Hematopoietic multipotent progenitor cell (in vitro differentiated cells): Measurements from ENCODE around the gene GREB1L. TPM values are rescaled to one million over a fixed set of nuclear protein-coding genes. Genes with fewer than 3 reads are reported as not detected.

Source experiments
- DNase-seq, 3 donors: peaks; one replicate each; pipeline ENCODE4 v3.0.0-alpha.2; 2011 to 2015; ENCODE audit warnings: low read depth in 2 of 3, low spot score in 2 of 3
- total RNA-seq: library from RNA; depleted of rRNA; stranded (reverse); fragments of >200 nt; gene quantifications from one replicate; pipeline ENCODE4 v1.2.3, GENCODE V29; 2012

The GREB1L gene
- total RNA-seq, 1 donor = not detected

DNA sequence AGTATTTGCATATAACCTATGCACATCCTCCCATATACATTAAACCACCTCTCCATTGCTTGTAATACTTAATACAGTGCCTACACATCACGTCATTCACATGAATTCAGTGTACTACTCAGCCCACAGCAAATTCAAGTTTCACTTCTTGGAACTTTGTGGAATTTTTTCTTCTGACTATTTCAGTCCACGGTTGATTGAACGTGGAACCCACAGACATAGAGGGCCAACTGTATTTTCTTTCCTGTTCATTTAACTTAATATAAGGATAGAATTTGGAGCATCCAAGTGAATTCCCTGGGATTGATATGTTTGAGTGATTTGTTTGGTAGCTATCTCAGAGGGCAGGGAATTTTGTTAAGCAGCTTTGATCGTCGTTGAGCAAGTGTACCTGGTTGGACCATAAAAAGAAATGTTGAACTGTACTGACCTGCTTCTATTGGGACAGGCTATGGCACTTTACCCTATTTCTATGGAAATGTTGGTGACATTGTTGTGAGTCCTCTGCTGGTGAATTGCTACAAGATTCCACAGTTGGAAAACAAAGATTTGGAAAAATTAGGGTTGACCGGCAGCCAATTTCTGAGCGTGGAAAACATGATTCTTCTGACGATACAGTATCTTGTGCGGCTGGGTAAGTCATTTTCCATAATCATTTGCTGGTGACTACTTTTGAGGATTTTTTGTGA, 201.9 kb downstream of the GREB1L start:
- DNase-seq = no peak

DNA sequence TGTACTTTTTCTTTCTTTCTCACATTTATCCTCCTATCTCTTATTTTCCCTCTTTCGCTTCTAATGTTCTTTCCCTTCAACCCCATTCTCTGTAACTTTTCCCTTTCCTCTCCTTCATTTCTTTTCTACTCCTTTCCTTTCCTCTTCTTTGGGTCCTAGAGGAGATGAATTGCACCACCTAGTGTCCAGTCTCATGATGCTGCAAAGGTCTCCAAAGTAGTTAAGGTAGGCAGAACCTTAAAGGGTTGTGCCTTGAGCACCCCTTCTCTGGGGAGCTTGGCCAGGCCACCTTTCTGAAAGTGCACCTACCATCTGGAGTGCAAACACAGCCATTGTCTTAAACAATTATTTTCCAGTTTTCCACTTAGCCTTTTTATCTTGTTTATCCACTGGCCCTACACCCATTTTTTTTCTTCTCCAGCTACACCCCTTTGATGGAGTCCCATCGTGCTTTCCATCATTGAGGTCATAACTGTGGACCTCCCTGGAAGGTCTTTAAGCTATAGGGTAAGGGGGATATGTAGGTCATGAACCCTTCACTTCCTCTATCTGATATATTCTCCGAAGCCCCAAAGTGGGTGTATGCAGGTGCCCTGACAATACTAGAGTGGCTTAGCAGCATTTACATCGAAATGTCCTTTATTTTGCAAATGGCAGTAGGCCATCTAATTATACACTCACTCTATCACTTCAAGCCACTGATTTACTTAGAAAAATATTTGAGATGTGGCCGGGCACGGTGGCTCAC, 202.6 kb downstream of the GREB1L start:
- peak in 2 of 3 donors; percentile 15 to 54 for DNase-seq

DNA sequence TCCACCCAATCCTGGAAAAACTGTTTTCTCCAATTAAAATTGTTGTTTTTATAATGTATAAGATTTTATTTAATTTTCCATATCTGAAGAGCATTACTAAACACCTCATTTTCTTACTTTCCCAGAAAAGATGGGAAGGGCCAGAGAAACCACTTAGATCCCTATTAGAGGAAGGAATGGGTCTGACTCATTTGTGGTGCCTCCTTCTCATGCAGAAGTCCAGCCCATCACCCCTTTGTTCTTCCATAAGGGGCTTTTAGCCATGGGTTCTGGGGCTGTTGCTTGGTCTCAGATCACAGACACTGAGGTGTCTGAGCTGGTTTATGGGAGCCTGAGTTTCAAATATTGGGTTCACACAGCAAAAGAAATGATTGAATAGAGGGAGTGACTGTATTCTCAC, 206.3 kb downstream of the GREB1L start:
- no peak for DNase-seq

DNA sequence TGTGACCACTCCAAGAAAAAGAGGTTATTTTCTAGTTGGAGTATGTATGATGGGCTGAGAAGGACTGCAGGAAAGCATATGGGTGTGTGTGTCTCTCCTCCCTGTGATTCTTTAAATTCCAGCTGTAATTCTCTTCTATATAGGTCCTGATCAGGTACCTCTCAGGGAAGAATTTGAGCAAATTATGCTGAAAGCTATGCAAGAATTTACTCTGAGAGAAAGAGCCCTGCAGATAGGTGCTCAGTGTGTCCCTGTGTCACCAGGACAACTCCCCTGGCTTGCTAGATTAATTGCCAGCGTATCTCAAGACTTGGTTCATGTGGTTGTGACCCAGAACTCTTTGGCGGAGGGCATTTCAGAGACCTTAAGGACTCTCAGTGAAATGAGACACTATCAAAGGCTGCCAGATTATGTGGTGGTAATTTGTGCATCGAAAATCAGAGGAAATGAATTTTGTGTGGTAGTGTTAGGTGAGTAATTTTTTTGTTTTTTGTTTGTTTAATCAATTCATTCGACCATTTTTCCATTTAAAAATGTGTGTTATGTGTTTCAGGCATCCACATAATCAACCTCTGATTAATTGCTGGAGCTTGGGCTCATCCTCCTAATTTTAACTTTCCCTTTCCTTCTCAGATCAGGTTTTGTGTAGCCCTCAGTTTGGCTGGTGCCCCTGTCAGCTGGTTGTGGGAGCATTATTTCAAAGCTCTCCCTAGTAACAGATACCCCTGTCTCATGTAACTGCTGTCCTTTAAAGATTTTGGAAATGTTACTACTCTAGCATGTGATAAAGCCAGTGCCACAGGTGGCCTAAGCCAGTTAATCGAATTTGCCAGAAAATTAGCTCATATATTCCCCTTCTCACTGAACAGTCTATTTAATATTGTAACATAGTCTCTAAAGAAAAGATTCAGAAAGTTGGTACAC, 207.6 kb downstream of the GREB1L start:
- DNase-seq = no peak

DNA sequence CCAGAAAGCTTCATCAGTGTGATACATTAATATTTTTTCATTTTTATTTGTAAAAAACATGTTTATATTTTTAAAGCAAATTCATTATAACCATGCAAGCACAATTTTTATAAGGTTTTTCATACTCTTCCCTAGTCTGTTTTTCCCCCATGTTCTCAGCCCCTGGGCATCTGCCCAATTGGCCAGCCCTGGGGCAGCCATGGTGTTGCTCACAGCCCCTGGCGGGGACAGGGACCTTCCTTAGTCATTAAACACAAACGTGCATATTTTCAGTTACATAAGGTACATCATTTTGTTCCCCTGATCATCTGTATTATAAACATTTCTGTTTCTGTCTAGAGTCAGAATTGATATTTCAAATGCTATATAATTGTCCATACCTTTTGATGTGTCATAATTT, 208.5 kb downstream of the GREB1L start:
- DNase-seq = no peak

DNA sequence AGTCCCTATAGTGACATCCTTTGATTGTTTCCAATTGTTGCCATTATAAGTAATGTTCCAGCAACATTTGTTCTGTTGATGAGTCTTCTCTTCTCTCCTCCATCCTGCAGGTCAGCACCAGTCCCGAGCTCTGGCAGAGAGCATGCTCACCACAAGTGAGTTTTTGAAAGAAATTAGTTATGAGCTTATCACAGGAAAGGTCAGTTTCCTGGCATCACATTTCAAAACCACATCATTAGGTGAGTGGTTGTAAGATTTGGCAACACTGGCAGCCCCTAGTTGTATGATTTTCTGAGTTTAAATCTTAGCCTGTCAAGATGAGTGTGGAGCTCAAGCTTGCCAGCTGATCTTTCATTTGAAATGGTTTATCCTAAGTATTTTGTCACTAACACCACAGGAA, 208.9 kb downstream of the GREB1L start:
- no peak for DNase-seq

DNA sequence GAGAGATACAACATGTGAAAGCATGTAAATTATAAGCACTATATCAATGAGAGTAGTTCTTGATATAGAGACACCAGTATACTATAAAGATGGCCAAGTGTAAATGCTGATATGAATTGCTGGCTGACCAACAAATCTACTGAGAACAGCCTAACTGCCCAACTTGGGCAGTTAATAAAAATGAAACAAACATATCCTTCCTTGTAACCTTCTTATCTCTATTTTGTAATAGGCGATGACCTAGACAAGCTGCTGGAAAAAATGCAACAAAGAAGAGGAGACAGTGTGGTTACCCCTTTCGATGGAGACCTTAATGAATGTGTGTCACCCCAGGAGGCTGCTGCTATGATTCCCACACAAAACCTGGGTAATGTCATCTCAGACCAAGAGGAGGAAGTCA, 209.8 kb downstream of the GREB1L start:
- no peak for DNase-seq

DNA sequence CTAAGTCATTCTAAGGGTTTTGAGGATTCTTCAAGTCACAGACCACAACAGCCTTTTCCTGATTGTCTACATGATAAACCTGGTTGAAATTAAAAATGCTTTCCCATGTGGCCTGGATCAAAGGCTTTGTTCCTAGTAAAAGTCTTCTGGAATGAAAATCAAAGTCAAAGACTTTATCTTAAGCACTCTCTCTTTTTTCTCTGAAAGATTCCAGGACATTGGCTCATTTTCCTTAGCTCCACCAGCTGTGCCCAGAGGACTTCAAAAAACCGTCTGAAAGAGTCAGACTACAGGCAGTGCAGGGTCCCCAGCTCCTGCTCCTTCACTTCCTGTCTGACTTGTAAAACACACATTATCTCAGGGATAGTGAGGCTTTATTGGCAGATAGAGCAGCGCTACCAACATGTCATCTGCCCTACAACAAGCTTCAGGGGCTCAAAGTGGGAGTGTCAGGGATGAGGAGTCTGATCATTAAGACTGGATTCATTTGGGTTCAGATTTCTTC, 210.3 kb downstream of the GREB1L start:
- no peak for DNase-seq

DNA sequence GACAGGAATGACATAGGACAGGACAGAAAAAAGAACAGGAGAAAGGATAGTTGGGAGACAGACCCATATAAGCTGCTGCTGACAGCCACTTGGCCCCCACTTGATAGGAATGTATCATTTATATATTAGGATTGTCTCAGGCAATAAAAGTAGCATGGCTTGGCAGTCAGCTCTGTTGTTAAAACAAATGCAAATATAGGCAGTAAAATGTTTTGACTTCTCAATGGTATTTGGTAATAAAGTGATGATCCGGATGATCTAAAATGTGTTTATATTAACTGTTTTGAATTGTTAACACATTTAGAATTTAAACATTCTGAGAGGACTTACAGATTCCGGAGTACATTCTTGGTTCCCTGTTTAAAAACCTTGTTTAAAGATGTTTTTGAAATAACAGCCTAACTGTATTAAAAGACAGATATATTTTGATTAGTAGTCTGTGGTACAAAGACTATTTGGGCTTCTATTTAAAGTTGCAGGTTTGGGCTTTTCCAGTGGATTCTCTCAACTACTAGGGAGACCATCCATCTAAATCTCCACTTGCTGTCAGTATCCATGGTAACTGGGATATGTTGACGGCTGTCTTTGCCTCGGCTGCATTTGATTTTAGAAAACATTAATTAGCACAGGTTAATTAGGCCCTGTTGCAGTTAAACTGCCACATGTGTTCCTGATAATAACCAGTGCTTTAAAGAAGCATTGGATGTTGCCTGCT, 210.9 kb downstream of the GREB1L start:
- no peak for DNase-seq

DNA sequence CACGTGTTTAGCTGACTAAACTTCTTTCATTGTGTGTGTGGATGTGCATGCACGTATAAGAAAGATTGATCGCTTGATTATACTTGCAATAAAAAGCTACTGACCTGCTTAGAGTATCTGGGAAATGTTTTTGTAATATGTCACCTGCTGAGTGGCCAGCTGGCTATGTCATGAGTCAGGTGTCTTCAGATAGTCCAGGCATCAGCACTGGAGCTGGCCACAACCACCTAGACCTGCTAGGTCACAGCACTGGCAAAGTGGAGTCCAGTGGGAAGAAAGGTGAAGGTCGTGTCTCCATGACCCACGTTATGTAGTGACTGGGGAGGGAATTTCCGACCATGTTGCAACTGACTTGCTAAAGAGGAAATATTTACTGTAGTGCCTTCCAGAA, 211.5 kb downstream of the GREB1L start:
- DNase-seq = no peak

DNA sequence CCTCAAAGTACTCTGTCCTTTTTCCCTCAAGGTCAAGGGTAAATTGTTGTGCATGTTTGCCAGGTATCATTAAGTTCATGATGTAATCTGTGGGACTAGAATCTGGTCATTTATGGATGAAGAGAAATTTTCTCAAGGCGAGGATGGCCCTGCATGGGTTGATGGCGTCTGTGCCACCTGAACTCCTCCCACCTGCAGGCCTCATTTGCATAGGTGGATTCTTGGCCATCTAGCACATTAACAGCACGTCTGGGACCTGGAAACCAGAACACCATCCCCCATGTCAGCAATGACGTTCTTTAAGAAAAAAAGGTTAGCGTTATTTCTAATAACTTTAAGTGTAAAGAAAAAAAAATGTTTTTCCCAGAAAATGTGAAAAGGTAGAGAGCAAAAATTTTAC, 212.7 kb downstream of the GREB1L start:
- no peak for DNase-seq

DNA sequence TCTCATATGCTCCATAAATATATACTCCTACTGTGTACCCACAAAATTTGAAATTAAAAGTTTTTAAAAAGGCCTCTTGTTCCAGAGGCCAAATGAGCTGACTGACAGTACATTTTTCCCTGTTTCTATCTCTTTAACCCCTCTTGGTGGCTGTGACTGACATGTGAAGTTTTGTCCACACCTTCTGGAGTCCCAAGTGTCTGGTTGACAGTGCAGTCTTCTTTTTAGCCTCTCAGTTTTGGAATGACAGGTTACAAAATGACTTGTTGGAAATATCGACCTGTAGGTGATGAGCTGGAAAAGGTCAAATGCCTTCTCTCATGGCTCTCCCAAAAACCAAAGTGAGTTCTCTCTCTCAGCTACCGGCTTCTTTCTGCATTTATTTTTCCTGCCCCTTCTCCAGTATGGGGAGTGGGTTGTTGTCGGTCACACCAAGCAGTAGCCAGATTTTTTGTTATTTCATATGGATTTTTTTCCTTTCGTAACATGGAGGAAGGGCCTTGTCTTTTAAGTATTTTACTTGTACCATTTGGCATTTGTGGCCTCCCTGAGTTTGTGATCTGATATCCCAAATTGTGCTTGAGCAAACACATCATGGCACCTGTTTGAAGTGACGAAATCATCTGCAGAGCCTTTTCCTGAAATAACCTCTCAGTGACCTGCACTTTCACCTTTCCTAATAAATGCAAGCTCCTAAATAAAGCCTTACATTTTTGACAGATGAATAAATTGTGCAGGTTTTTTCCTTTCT, 214.6 kb downstream of the GREB1L start:
- no peak for DNase-seq

DNA sequence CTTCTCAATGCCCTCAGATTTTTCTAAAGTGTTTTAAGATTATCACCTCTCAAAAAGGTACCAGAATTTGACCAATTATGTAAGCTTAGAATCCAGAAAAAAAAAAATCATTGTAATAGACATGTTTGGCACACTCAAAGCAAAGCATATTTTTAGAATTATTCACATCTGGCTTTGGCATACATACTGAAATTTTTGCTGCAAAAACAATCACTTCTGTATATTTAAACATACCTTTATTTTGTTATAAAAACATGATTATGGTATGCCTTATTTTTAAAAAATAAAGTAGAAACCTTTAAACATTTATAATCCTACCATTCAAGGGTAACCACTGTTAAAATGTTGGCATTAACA, 215.1 kb downstream of the GREB1L start:
- no peak for DNase-seq

DNA sequence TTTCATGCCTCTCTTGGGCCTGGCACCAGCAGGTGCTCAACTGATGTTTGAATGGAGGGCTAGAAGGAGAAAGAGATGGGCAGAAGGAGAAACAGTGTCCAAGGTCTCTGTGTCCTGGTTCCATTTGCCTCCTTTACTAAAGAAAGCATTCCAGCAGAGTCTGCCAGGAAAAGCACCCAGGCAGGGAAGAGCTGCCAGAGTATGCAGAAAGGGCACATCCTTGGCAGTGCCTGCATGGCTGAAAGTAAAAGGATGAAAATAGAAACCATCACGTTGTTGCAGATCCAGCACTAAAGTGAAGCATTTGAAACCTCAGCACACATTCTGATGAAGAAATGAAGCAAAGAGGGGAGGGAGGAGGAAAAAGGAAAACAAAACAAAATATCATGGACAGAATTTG, 216.3 kb downstream of the GREB1L start:
- DNase-seq = no peak

DNA sequence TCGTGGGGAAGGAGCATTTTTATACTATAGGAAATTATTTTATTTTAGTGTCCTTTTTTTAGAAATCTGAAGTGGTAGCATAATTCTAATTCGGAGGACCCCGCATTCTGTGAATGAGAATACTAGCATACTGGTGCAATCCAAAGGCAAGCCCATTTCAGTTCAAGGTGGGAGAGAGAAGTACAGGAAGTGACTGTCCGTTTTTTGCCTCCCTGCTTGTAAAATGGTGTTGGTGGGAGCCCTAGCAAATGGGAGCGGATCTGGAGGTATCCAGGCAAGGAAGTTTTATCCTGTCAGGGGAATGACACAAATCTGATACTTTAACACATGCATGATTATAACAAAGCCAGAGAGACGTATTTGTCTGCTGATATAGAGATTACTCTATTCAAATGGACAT, 216.8 kb downstream of the GREB1L start:
- DNase-seq = no peak

DNA sequence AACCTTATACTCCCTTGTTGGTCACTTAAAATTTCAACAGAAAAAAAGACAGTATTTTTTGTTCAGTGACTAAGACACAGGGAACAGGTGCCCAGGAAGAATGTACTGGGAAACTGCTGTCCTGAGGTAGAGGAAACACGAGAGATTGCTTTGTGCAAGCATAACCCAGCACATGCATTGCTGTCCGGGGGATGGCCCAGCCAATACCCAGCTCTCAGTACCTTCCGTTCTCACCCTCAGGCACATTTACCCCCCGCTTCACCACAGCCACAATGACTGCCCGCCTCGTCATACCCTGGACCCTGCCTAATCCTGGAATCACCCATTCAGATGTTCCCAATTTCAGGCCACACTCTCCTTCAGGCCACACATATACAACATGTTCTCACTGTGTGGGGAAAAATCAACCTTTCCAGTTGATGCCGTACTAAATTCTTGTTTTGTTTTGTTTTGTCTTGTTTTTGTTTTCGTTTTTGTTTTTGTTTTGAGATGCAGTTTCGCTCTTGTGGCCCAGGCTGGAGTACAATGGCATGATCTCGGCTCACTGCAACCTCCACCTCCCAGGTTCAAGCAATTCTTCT, 217.8 kb downstream of the GREB1L start:
- no peak for DNase-seq

DNA sequence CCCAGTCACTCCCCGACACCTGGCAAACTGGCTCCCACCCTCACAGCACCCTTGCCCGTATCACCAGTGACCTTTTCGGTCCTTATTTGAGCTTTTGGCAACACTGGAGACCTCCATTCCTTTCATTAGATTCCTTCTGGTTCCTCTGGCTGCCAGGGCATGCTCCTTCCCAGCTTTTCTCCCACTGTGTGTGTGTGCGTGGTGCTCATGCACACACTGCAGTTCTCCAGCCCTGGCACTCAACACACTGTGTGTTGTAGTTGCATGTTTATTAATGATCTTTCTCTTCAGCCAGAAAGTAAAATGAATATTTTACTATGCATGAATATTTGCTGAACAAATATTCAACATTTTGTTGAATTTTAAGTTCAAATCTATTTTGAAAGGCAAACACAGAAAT, 219.4 kb downstream of the GREB1L start:
- no peak for DNase-seq

DNA sequence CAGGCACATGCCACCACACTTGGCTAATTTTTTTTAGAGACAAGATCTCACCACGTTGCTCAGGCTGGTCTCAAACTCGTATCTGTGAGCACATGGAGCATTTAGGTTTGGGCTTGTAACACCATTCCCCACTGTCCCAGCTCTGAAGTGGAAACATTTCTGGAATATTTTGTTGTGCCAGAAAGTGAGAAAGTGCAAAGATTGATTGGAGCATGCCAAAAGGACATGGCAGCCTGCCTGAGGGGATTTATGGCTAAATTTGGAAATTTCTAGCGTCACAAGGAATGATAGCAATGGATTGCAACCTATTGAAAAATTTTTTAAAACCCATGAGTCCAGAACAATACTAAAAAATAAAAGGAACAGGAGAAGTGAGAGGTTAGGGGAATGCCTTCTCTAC, 221.7 kb downstream of the GREB1L start:
- no peak for DNase-seq

DNA sequence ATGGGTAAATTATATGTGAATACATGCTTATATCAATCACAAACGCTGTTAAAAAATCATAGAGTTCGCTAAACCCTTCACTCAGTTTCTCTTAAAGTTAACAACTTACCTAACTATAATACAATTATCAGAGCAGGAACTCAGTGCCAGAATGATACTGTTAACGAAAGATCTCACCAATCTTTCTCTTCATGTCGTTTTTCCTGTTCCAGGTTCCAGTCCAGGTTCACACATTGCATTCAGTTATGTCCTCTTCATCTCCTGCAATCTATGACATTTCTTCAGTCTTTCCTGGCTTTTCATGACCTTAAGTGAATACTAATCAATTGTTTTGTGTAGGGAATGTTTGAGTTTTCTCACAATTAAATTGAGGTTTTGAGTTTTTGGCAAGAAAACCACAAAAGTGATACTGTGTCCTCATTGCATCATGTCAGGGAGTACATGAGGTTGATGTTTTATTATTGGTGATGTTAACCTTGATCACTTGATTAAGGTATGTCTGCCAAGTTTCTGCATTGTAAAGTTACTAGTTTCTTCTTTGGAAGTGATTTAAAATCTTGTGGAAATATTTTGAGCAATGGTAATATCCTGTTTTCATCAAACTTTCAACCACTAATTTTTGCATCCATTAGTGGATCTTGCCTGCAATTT, 226.6 kb downstream of the GREB1L start:
- no peak for DNase-seq
